Activated CD8-positive, alpha-beta memory T cell treated with anti-CD3 and anti-CD28 coated beads for 24 hours (primary cell): Measurements from ENCODE around the gene LYPD5.

Experiments used
- DNase-seq: peaks from one replicate; pipeline ENCODE4 v3.0.0-alpha.2; 2020

LYPD5 gene

DNA sequence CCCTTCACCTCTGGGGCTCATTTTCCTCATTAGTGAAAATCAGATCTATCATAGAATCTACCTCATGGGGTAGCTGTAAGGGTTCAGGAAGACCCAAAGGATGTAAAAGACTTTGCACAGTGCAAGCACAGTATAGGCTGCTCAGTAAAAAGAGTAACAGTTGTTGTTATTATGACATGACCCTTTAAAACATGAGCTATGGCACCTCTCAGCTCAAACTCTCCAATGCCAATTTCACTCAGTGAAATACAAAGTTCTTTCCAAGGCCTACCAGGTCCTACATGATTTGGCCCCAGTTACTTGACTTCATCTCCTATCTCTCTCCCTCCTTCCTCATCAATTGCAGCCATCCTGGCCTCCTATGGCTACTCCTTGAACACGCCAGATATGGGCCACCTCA is 52.3 kb downstream of the LYPD5 start:
- no peak for DNase-seq

DNA sequence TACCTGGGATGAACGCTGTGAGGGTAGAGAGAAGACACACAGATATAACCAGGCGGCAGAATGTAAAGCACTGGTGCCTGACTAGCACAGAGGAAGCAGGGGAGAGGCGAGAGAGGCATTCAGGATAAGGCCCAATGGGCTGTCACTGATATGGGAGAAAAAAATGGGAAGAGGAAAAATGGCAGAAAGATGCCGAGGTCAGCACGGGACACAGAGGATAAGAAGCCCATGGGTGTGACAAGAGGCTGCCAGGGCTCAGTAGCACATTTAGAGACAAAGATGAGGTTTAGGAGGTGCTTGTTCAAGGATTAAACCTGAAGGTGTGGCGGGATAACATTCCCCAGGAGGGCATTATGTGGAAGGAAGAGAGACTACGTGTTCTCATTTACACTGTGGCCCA is 53.1 kb downstream of the LYPD5 start:
- DNase-seq, result no peak

DNA sequence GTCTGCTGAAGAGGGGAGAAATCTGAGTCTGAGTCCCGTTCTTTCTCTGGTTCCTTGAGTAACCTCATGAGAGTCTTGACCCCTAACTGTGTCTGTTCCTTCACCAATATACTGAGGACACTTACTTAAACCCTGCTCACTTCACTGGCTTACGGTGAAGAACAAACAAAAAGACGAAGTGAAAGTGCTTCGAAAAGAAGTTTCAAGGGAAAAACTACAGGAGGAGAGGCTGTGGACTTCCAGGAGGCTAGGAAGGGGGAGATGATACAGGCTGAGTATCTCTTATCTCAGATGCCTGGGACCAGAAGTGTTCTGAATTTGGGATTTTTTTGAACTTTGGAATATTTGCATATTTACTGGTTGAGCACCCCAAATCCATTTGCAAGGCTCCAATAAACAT is 53.6 kb downstream of the LYPD5 start:
- DNase-seq, result no peak

DNA sequence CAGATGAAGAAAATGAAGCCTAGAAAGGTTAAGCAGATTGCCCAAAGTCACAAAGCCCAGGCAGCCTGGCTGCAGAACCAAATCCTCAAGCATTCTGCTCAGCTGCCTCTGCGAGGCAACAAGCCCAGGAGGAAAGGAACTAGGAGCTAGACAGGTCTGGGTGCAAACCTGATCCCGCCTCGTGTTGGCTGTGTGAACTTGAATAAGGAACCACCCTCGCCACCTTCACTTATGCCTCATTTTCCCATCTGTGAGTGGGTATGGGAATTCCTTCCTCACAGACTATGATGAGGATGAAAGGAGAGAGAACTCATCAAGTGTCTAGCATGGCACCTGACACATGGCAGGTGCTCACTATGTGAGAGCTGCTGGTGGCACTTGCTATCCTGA is 54.0 kb downstream of the LYPD5 start:
- no peak for DNase-seq

DNA sequence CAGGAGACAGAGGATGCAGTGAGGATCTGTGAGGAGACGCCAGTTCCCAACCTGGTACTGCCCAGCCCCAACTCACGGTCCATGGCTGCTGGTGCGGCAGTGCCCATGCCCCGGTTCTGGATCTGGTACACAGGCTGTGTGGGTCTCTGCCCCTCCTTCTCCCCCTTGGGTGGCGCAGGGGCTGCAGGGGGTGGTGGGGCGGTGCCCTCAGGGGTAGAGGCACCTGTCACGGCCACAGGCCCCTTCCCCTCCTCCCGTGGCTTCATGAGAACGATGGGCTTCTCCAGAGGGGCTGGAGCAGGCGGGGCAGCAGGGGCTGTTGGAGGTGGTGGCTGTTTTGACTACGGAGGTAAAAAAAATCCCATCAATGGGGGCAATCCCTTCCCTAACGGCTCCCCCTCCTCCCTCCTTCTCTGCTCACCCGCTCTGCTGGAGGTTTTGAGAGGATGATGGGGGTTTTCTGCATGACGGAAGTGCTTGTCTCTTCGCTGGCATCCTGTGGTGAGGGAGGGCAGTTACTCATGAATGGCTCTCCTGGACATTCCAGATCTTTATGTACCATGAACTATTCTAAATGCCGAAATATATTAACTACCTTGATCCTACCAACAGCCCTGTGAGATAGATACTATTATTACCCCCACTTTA is 54.6 kb downstream of the LYPD5 start:
- DNase-seq, result no peak
